Cardiac fibroblast (primary cell): Measurements from ENCODE around the gene CEP131.
"Not testable (repeated sequence)": the region's sequence is repeated elsewhere in the genome, so short reads cannot be mapped to it uniquely, and the experiment has no call there.

Source experiments
- DNase-seq, 2 donors: peaks; one replicate each; pipeline versions ENCODE4 v3.0.0 to v3.0.0-alpha.2; 2010; ENCODE audit warnings: low read depth in 2 of 2
- H3K4me3 ChIP-seq, 2 donors: replicated peaks in 1 of 2; 1 replicate in 1 of 2; 2 replicates in 1 of 2; pipeline ENCODE4 v1.5.1; 2011; ENCODE audit warnings: low read depth in 2 of 2, low read length in 2 of 2, mild to moderate bottlenecking in 2 of 2, moderate library complexity in 1 of 2
- TF ChIP-seq, protein P1 (sequence below): IDR thresholded peaks from one replicate; pipeline ENCODE4 v1.5.1; 2011; ENCODE audit warnings: low read depth, mild to moderate bottlenecking, low read length, inconsistent platforms

CEP131 gene

DNA sequence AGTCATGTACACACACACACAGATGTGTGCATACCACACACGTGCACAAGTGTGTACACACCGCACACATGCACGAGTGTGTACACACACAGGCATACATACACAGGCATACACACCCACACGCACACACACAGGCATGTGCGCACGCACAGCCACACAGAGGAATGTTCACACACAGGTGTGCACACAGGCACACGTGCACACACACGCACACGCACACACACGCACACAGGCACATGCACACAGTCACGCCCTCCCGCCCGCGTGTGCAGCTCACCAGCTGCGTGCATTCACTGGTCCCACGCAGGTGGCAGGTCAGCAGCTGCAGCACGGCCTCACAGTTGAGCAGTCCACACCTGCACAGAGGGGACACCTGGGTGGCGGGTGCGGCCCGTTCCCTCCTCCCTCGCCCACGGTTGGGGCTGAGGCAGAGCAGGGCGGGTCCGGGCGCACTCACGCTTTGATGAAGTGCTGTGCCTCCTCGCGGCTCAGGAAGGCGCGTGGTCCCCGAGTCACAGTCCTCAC lies 8.4 kb upstream of the CEP131 start:
- DNase-seq, result no peak
- no peak overlapping the region for H3K4me3 ChIP-seq
- TF ChIP-seq, protein P1, sequence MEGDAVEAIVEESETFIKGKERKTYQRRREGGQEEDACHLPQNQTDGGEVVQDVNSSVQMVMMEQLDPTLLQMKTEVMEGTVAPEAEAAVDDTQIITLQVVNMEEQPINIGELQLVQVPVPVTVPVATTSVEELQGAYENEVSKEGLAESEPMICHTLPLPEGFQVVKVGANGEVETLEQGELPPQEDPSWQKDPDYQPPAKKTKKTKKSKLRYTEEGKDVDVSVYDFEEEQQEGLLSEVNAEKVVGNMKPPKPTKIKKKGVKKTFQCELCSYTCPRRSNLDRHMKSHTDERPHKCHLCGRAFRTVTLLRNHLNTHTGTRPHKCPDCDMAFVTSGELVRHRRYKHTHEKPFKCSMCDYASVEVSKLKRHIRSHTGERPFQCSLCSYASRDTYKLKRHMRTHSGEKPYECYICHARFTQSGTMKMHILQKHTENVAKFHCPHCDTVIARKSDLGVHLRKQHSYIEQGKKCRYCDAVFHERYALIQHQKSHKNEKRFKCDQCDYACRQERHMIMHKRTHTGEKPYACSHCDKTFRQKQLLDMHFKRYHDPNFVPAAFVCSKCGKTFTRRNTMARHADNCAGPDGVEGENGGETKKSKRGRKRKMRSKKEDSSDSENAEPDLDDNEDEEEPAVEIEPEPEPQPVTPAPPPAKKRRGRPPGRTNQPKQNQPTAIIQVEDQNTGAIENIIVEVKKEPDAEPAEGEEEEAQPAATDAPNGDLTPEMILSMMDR, result no peak

DNA sequence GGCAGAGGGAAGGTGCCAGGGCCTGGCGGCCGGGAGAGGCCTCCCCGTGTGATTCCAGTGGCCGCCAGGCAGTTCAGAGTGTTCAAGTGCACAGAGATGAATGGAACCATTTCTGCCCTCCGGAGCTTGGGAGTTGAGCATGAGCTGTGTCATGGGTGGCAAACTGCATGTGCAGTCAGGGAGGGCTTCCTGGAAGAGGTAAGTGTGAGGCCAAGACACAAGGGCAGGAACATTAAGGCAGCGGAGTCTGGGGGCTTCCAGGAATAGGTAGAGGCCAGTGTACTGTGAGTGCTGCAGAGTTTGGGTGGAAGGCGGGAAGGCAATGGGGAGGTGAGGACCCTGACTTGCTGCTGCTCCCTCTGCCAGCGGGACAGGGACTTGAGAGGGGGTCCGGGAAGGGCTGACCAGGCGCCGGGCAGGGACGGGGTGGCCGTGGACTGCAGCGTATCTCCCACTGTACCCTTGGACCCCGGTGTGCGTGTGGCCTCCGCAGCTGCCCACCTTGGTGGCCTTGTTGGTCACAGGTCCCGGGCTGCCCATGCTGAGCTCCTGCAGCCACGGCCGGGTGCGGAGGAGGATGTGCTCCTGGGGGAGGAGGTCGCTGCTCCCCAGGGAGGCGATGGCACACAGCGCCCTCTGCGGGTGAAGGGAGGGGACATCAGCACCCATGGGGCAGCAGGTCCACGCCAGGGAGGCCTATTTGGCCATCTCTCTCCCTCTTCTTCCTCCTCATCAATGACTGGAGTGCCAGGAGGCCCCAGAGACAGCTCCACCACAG lies 7.5 kb upstream of the CEP131 start:
- no peak overlapping the region for H3K4me3 ChIP-seq

DNA sequence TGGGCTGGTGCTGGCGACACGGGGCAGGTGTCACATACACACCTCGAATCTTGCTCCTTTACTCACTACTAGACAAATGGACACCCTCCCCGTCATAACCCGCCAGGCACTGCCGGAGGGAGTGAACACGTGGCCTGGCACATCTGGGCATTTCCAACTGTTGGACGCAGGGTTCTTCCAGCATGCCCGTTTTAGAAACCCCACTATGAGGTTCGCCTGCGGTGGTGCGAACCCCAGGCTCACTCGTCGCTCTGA lies 6.8 kb upstream of the CEP131 start:
- TF ChIP-seq, protein P1, result no peak
- H3K4me3 ChIP-seq, result no peak overlapping the region

More for the DNA sequence above, 7.5 kb upstream of the CEP131 start:
- no peak for DNase-seq
- TF ChIP-seq, protein P1, result peak; percentile 29

DNA sequence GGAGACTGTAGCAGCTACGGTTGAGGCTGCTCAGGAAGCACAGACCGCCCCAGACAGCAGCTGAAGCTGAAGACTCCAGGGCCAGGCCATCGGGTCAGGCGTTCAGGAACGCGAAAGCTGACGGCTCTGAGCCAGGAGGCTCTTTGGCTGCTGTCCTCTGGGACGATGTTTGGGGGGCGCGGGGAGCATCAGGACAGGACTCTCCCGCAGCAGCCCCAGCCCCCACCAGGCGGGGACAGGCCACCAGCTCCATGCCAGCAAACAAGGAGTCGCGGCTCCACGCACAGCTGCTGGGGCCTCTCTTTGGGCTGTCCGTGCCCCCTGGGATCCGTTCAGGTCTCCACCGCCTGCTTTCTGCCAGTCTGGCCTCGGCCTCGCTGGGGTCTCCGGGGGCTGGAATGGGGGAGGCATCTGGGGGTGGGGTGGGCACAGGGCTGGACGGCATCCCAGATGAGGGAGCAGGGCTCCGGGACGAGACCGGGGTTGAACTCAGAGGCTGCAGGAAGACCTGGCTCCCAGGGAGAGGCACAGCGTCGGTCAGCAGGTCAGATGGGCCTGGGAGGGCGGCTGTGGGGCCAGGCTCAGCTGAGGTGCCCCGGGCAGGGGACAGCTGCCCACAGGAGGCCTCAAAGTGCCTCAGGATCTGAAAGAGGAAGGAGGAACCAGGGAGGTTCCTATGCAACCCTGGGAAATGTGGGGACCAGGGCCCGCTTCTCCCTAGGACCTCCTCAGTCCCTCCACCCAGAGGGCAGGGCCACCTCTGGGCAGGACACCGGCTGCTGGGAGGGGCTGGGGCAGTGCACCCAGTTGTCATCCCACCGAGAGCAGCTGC lies 6.3 kb upstream of the CEP131 start:
- H3K4me3 ChIP-seq, result no peak overlapping the region
- TF ChIP-seq, protein P1, result no peak
- no peak for DNase-seq

More for the DNA sequence above, 6.8 kb upstream of the CEP131 start:
- no peak for DNase-seq

- H3K4me3 ChIP-seq, result no peak overlapping the region
- DNase-seq, result no peak
- TF ChIP-seq, protein P1, result no peak
Measured at GRCh38 chr17:81228420-81228819, 5.7 kb upstream of the CEP131 start.

DNA sequence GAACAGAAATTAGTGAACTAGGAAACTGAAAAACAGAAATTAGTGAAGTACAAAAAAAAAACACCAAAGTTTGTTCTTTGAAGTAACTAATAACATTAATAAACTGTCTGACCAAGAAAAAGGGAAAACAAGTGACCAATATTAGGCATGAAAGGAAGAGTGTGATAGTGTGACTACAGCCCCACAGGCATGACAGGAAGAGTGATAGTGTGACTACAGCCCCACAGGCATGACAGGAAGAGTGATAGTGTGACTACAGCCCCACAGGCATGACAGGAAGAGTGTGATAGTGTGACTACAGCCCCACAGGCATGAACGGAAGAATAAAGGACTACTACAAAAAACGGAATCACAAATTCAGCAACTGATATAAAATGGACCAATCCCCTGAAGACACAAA lies 4.9 kb upstream of the CEP131 start:
- not testable (repeated sequence) for H3K4me3 ChIP-seq, DNase-seq

GRCh38 chr17:81223762-81224130 lies 981 bp upstream of the CEP131 start:
- DNase-seq, result no peak
- TF ChIP-seq, protein P1, result no peak
- H3K4me3 ChIP-seq, result peak overlapping the region; percentile 50 to 55
